IPS-18c (cell line): Measurements from ENCODE around the gene MUC16.
"Not testable (repeated sequence)": the region's sequence is repeated elsewhere in the genome, so short reads cannot be mapped to it uniquely, and the experiment has no call there.

Source experiments
- H3K4me3 ChIP-seq: 2 replicates; pipeline ENCODE4 v1.7.0; 2013; ENCODE audit warnings: low read depth, mild to moderate bottlenecking, low read length, moderate library complexity; ENCODE audit not compliant: insufficient read depth
- H3K9me3 ChIP-seq: one replicate; pipeline ENCODE4 v1.6.1; 2013; ENCODE audit warnings: mild to moderate bottlenecking, low read length, moderate library complexity; ENCODE audit not compliant: control insufficient read depth, insufficient read depth

Gene MUC16

GRCh38 chr19:9009935-9010651 lies at the start of gene MUC16:
MUC16 (minus strand) TSS chr19:9010409.
- Histone ChIP-seq H3K9me3 (no peaks in the 10 kb centered on the region), H3K4me3 (no peak within 1 kb of the TSS)

DNA sequence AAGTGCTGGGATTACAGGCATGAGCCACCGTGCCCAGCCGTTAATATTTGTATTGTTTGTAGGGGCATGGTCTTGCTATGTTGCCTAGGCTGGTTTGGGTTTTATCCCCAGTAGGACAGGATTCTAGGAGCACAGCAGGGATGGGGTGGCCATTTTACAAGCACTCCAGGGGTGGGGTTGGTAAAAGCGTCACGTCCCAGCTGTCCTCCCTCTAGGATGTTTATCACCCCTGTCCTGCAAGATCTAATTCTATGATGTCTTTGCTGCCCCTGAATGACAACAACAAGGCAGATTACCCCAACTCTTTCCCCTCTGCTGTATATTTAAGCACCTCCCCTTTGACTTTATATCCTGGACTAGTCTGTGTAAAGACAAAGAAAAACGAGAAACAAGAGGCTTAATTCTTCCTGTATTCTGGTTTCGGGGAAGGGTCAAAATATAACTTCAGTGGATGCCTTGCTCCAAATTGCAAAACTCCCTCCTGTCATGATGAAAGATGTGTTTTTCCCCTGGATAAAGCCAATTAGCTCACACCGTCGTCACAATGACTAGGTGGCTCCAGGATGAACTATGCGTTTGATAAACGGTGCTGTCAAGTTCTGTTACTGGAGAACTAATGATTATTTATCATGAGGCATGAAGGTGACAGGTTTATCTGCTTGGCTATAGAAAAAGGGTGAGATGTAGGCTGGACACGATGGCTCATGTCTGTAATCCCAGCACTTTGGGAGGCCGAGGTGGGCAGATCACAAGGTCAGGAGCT lies 48.9 kb upstream of the MUC16 start:
- no peaks in the 10 kb centered on the region for H3K9me3 ChIP-seq
- no peak overlapping the region for H3K4me3 ChIP-seq

GRCh38 chr19:9057505-9058258 lies 47.5 kb upstream of the MUC16 start:
- H3K9me3 ChIP-seq = no peaks in the 10 kb centered on the region
- no peak overlapping the region for H3K4me3 ChIP-seq

GRCh38 chr19:9056131-9056530 lies 45.9 kb upstream of the MUC16 start:
- H3K9me3 ChIP-seq, H3K4me3 ChIP-seq: not testable (repeated sequence)

DNA sequence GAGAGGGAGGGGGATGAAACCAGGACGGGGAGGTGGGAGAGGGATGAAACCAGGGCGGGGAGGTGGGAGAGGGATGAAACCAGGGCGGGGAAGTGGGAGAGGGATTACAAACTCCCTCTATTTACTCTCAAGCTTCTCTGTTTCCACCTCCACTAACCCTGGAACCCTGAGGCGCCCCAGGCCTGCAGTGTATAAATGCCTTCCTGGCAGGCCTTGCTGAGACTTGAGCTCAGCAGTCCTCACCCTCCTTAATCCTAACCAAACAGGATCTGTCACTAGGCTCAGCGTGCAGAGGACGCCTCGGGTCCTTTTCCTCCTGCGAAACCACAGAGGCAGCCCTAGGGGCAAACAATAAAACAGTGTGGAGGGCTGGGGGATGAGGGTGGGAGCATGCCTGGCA lies 44.6 kb upstream of the MUC16 start:
- Histone ChIP-seq H3K4me3 (no peak overlapping the region), H3K9me3 (no peaks in the 10 kb centered on the region)

GRCh38 chr19:9054207-9054606 lies 44.0 kb upstream of the MUC16 start:
- no peak overlapping the region for H3K4me3 ChIP-seq

DNA sequence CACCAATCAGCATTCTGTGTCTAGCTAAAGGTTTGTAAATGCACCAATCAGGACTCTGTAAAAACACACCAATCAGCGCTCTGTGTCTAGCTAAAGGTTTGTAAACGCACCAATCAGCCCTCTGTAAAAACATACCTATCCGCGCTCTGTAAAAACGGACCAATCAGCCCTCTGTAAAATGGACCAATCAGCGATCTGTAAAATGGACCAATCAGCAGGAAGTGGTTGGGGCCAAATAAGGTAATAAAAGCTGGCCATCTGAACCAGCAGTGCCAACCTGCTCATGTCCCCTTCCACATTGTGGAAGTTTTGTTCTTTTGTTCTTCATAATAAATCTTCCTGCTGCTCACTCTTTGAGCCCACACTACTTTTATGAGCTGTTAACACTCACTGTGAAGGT lies 43.5 kb upstream of the MUC16 start:
- H3K9me3 ChIP-seq, H3K4me3 ChIP-seq: not testable (repeated sequence)

More at GRCh38 chr19:9054207-9054606, 44.0 kb upstream of the MUC16 start:
- no peaks in the 10 kb centered on the region for H3K9me3 ChIP-seq

DNA sequence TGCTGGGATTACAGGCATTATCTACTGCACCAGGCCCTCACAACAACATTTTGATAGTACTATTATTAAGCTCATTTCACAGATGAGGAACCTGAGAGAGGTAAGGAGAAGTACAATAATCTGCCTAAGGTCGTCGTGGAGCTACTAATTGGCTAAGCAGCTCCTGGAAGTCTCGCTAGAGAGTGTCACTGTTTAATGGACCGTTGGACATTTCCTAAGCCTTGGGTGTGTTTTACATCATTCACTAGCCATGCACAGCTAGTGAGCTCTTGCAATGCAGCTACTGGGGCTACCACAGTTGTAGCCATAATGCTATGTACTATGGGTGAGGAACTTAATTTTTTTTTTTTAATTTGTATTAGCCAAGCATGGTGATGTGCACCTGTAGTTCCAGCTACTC lies 42.7 kb upstream of the MUC16 start:
- H3K4me3 ChIP-seq = no peak overlapping the region
- no peaks in the 10 kb centered on the region for H3K9me3 ChIP-seq

GRCh38 chr19:9046694-9047093 lies 36.5 kb upstream of the MUC16 start:
- H3K9me3 ChIP-seq = no peaks in the 10 kb centered on the region
- H3K4me3 ChIP-seq = no peak overlapping the region

DNA sequence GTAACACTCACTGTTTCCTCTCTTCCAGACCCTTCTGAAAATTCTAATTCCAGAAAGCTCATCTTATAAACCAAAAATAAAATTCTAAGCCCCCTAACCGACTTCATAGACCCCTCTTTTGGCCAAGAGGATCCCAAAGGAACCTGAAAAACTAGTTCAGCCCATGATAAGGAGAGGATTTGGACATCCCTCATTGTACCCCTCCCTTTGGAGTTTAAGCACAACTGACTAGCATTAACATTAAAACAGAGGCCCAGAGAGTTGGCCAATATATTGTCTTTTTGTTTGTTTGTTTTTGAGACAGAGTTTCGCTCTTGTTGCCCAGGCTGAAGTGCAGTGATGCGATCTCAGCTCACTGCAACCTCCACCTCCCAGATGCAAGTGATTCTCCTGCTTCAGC lies 34.2 kb upstream of the MUC16 start:
- no peak overlapping the region for H3K4me3 ChIP-seq
- H3K9me3 ChIP-seq = no peaks in the 10 kb centered on the region

DNA sequence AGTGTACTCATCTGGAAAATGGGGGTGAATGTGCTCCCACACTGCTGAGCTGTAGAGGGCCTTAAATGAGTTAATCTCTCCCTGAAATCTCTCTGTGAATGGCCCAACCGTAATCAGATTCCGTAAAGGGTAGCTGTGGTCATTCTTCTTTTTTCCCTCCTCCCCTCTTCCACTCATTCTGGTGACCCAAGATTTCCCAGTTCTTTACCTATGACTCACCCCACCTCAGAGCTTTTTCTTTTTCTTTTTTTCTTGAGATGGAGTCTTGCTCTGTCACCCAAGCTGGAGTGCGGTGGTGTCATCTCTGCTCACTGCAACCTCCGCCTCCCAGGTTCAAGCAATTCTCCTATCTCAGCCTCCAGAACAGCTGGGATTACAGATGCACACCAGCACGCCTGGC lies 33.3 kb upstream of the MUC16 start:
- no peak overlapping the region for H3K4me3 ChIP-seq
- H3K9me3 ChIP-seq = no peaks in the 10 kb centered on the region

DNA sequence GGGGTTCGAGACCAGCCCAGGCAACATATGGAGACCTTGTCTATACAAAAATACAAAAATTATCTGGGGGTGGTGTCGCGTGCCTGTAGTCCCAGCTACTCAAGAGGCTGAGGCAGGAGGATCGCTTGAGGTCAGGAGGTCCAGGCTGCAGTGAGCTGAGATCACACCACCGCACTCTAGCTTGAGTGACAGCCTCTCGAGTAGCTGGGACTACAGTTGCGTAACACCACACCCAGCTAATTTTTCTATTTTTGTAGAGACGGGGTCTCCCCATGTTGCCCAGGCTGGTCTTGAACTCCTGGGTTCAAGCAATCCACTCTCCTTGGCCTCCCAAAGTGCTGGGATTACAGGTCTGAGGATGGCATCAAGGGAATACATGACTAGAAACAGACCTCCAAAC lies 30.8 kb upstream of the MUC16 start:
- Histone ChIP-seq H3K9me3 (no peaks in the 10 kb centered on the region), H3K4me3 (no peak overlapping the region)

GRCh38 chr19:9040131-9040530 lies 29.9 kb upstream of the MUC16 start:
- no peak overlapping the region for H3K4me3 ChIP-seq
- H3K9me3 ChIP-seq = no peaks in the 10 kb centered on the region

DNA sequence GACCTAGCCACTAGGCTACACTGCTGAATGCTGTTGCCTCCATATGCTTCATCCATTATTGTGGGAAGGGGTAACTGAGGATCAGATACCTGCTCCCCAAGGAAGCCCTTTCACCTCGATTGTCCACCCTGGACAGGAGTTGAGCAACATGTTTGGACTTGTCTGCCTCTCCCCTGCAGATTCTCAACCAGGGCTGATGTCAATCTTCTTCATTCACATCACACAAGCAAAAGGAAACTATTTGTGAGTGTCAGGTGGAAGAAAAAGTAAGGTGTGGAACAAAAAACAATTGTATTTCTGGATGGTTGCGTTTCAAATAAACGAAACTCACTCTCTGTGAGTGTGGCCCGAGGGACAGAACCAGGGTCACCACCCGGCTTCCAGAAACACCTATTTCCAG lies 29.5 kb upstream of the MUC16 start:
- Histone ChIP-seq H3K4me3 (no peak overlapping the region), H3K9me3 (no peaks in the 10 kb centered on the region)

DNA sequence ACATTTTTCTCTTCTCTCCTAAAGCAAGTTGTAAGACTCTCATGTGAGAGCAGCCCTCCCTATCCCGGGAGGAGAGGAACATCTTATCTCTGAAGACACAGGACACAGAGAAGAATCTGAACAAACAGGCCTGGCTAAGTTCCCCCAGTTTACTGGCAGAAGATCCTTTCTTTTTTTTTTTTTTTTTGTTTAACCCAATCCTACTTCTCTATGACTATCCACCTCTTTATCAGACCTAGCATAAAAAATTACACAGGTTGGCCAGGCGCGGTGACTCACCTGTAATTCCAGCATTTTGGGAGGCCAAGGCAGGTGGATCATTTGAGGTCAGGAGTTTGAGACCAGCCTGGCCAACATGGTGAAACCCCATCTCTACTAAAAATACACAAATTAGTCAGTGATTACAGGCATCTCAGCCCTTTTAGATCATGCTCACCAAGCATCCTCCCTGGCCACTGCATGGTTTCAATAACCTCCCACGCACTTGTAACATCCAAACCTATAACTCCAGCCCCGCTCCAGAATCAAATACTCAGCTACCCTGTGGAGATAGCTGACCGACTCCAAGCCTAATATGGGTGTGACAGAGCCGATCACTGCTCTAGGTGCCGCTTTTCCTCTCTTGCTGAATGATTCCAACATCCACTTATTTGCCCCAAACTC lies 27.3 kb upstream of the MUC16 start:
- H3K9me3 ChIP-seq = no peaks in the 10 kb centered on the region
- no peak overlapping the region for H3K4me3 ChIP-seq

DNA sequence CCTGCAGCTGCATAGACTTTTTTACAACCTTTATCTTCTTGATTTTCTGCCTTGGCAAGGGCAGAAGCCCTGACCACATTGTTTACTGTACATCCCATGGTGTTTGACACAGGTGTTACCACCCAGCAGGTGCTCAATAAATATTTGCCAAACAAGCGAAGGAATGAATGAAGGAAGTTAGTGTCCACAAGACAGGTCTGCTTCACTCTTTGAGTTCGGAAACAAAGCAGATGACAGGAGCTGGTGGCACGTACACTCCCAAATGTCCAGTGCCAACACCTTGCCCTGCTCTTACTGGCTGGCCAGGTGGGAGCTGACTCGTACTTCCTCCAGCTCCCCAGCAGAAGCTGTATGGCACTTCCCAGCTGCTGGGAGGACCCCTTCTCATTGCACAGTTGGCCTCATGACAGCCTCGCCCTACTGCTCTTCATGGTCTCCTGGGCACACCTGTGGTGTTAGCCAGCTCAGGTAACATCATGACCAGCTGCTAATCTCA lies 22.0 kb upstream of the MUC16 start:
- no peak overlapping the region for H3K4me3 ChIP-seq
- H3K9me3 ChIP-seq = no peaks in the 10 kb centered on the region

DNA sequence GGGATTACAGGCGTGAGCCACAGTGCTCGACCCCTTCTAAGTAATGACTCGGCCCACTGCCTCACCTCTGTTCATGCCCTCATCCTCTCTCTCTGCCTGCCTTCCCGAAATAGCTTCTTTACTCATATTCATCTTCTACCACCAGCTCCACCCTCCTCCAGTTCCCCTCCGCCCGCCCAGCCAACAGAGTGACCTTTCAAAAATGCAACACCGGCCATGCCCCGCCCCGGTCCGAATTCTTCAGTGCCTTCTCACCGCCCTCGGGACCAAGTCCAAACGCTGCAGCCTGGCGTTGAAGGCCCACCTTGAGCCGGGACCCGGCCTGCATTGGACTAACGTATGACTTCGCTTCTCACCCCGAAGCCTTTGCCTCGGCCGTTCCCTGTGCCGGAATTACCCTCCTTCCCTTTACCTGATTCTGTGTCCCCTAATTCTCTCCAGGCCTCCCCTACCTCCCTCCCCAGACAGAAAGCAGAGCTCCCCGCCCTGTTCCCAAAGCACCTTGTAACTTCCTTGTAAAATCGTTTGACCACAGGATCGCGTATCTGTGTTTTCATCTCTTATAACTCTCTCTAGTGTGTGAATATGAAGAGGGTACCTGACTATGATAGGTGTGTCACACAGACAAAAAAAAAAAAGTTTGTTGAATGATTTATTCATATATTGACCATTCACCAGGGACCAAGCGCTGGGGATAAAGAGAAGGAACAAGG lies 8.1 kb upstream of the MUC16 start:
- Histone ChIP-seq H3K9me3 (no peaks in the 10 kb centered on the region), H3K4me3 (no peak overlapping the region)
